ENCODE data around the gene ADAMTS1. TPM values are rescaled to one million over a fixed set of nuclear protein-coding genes. Genes with fewer than 3 reads are reported as not detected.

ADAMTS1 gene
- total RNA-seq, 6 experiments from 2014 or later: 2.7 to 38.1 (median 9.6) TPM

- H3K4me1 ChIP-seq: peaks cover 0 to 23% (median 3%) of the 10 kb centered on the region in 4 donors
- DNase-seq (no peak), ATAC-seq (no peak)
- 42% methylated on average over 2 of the region's 2 CpGs for WGBS (ENCODE audit: insufficient coverage, low coverage, low lambda C conversion rate, missing lambda C conversion rate)
- H3K4me3 ChIP-seq: no peak overlapping the region
- no peaks in the 10 kb centered on the region for H3K9me3 ChIP-seq
- no peaks in the 10 kb centered on the region for H3K36me3 ChIP-seq
- intact Hi-C loops (cut with DNase I): no loop called here
- H3K27me3 ChIP-seq: no peaks in the 10 kb centered on the region
- TF ChIP-seq POLR2A (IDR thresholded peaks at IDR 0.05) (no peak), CTCF (IDR thresholded peaks at IDR 0.05) (no peak)
- H3K27ac ChIP-seq: no peak overlapping the region
Measured at GRCh38 chr21:26847921-26848320, 2.7 kb upstream of the ADAMTS1 start.

GRCh38 chr21:26847002-26847401, 1.8 kb upstream of the ADAMTS1 start:
- 18% methylated on average over 13 of the region's 13 CpGs for WGBS (ENCODE audit: insufficient coverage, low coverage, low lambda C conversion rate, missing lambda C conversion rate)
- TF ChIP-seq POLR2A (IDR thresholded peaks at IDR 0.05) (no peak), CTCF (IDR thresholded peaks at IDR 0.05) (no peak)

GRCh38 chr21:26846036-26846931, 1.1 kb upstream of the ADAMTS1 start:
- Histone ChIP-seq H3K36me3 (peaks cover 0 to 9% (median 0%) of the 10 kb centered on the region in 4 donors), H3K9me3 (no peaks in the 10 kb centered on the region), H3K4me3 (peak overlapping the region; percentile 61 to 67 (median 62)), H3K27ac (peak overlapping the region; percentile 75 to 85 (median 79)), H3K4me1 (peaks cover 0 to 21% (median 3%) of the 10 kb centered on the region in 4 donors), H3K27me3 (no peaks in the 10 kb centered on the region)
- TF ChIP-seq POLR2A (IDR thresholded peaks at IDR 0.05): peak; percentile 58
- TF ChIP-seq CTCF (IDR thresholded peaks at IDR 0.05): no peak
- intact Hi-C loops (cut with DNase I): no loop called here
- ATAC-seq (peak; percentile 7 to 44 (median 32)), DNase-seq (peak; percentile 77 to 78 (median 77))
- under 1% methylated on average over 41 of the region's 50 CpGs for WGBS (ENCODE audit: insufficient coverage, low coverage, low lambda C conversion rate, missing lambda C conversion rate)

More at GRCh38 chr21:26847002-26847401, 1.8 kb upstream of the ADAMTS1 start:
- ATAC-seq: no peak
- no peak for DNase-seq
- Histone ChIP-seq H3K9me3 (no peaks in the 10 kb centered on the region), H3K36me3 (peaks cover 0 to 2% (median 0%) of the 10 kb centered on the region in 4 donors), H3K4me1 (peaks cover 0 to 28% (median 3%) of the 10 kb centered on the region in 4 donors), H3K4me3 (peak overlapping the region; percentile 61 to 67 (median 62)), H3K27me3 (no peaks in the 10 kb centered on the region), H3K27ac (peak overlapping the region; percentile 75 to 85 (median 79))
- intact Hi-C loops (cut with DNase I): no loop called here

- peak in 2 of 4 donors; percentile 0 for ATAC-seq
- 0% methylated on average over 7 of the region's 7 CpGs for WGBS (ENCODE audit: insufficient coverage, low coverage, low lambda C conversion rate, missing lambda C conversion rate)
- no peaks in the 10 kb centered on the region for H3K9me3 ChIP-seq
- no peaks in the 10 kb centered on the region for H3K27me3 ChIP-seq
- peak overlapping the region; percentile 61 to 67 (median 62) for H3K4me3 ChIP-seq
- H3K27ac ChIP-seq: peak overlapping the region; percentile 75 to 85 (median 79)
- H3K36me3 ChIP-seq: peaks cover 0 to 13% (median 0%) of the 10 kb centered on the region in 4 donors
- intact Hi-C loops (cut with DNase I): no loop called here
- peaks cover 0 to 15% (median 3%) of the 10 kb centered on the region in 4 donors for H3K4me1 ChIP-seq
- DNase-seq: no peak
- TF ChIP-seq CTCF (IDR thresholded peaks at IDR 0.05) (no peak), POLR2A (IDR thresholded peaks at IDR 0.05) (no peak)
Measured at GRCh38 chr21:26845759-26846035, 488 bp upstream of the ADAMTS1 start.

Measured in right lobe of liver (tissue), 6 donors.